ENCODE results near the gene ZNF888. TPM values are rescaled to one million over a fixed set of nuclear protein-coding genes. Genes with fewer than 3 reads are reported as not detected.

The ZNF888 gene
- total RNA-seq, 1 experiment from 2014 or later, result 13.4 TPM

DNA sequence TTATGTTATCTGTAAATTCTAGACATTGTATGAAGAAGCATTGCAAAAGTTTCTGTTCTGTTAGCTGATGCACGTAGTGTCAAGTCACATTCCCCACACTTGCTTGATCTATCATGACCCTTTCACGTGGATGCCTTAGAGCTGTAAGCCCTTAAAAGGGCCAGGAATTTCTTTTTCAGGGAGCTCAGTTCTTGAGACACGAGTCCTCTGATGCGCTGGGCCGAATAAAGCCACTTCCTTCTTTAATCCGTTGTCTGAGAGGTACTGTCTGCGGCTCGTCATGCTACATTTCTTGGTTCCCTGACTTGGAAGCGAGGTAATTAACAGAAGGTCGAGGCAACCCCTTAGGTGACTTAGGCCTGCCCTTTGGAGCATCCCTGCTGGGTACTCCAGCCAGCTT, 33.7 kb upstream of the ZNF888 start:
- Histone ChIP-seq H3K27ac (ENCODE audit: insufficient read length, low read depth, low read length) (no peak overlapping the region), H4K5ac (ENCODE audit: insufficient read length, low read depth, low read length) (no peak overlapping the region), H3K4me1 (ENCODE audit: insufficient read depth, low read length) (no peaks in the 10 kb centered on the region), H3K79me1 (ENCODE audit: insufficient read depth, low read depth, low read length, poor library complexity, severe bottlenecking) (peaks cover 2% of the 10 kb centered on the region), H2BK12ac (ENCODE audit: insufficient read length, low read depth, low read length) (no peak overlapping the region), H2BK5ac (ENCODE audit: insufficient read length, low read length) (no peak overlapping the region), H2BK120ac (ENCODE audit: low read depth, low read length, poor library complexity, severe bottlenecking) (no peak overlapping the region), H3T11ph (ENCODE audit: low read length) (no peak overlapping the region), H3K18ac (ENCODE audit: insufficient read length, low read depth, low read length) (no peak overlapping the region), H3K9ac (ENCODE audit: extremely low read depth, insufficient read length, low read length) (no peak overlapping the region), H2AFZ (ENCODE audit: low read length) (no peak overlapping the region), H2AK5ac (ENCODE audit: insufficient read length, low read length) (no peak overlapping the region), H3K23me2 (ENCODE audit: insufficient read length, low read depth, low read length, poor library complexity, severe bottlenecking) (peaks cover 3% of the 10 kb centered on the region), H3K79me2 (ENCODE audit: insufficient read depth, low read length) (no peaks in the 10 kb centered on the region; the same call in 1 of the 2 replicates), H3K23ac (ENCODE audit: insufficient read length, low read depth, low read length) (no peak overlapping the region), H3K4ac (ENCODE audit: low read depth, low read length) (no peak overlapping the region), H4K8ac (replicated peaks; ENCODE audit: insufficient read length, low read depth, low read length) (no peak overlapping the region), H4K91ac (ENCODE audit: insufficient read length, low read depth, low read length) (no peak overlapping the region), H4K20me1 (ENCODE audit: control insufficient read depth, insufficient read depth, insufficient read length) (no peaks in the 10 kb centered on the region), H3K27me3 (ENCODE audit: insufficient read depth, low read length) (no peaks in the 10 kb centered on the region), H3K4me2 (ENCODE audit: insufficient read depth, insufficient read length, low read length) (no peak overlapping the region), H3K56ac (ENCODE audit: insufficient read length, low read depth, low read length) (no peak overlapping the region), H2BK20ac (ENCODE audit: low read depth, low read length, poor library complexity, severe bottlenecking) (no peak overlapping the region), H3K9me3 (ENCODE audit: control insufficient read depth, low read depth, low read length) (peaks cover 13% of the 10 kb centered on the region), H3K14ac (ENCODE audit: insufficient read depth, low read length) (no peak overlapping the region), H2BK15ac (ENCODE audit: low read depth, low read length) (no peak overlapping the region)
- Mint-ChIP-seq H3K4me3 (no peak overlapping the region), H3K9me3 (peaks cover 10 to 16% of the 10 kb centered on the region in 2 experiments), H3K27ac (no peak overlapping the region), H3K36me3 (ENCODE audit: insufficient read depth in 1 of 3, low read depth in 3 of 3) (peaks cover 63 to 78% (median 66%) of the 10 kb centered on the region in 3 experiments), H3K27me3 (ENCODE audit: low read depth) (no peaks in the 10 kb centered on the region; the same call in 1 of the 2 replicates), H3K4me1 (peaks cover 7 to 9% of the 10 kb centered on the region in 2 experiments; a peak in 3 of 4 replicates)
- WGBS (ENCODE audit: extremely low coverage, insufficient read length, low lambda C conversion rate), result no CpG with 5 or more reads among the region's 10 CpGs
- no peak for TF ChIP-seq CTCF (conservative IDR thresholded peaks at IDR 0.05)
- DNase-seq, result no peak

Data from H9 (cell line).